ENCODE results near the gene MAEA.

The MAEA gene

GRCh38 chr4:1380368-1381151, 90.9 kb downstream of the MAEA start:
- no peaks in the 10 kb centered on the region for H3K36me3 Mint-ChIP-seq
- ATAC-seq: no peak
- no peak overlapping the region for H3K4me3 Mint-ChIP-seq
- no peak for DNase-seq (ENCODE audit: low spot score in 2 of 2)
- no peaks in the 10 kb centered on the region for H3K4me1 Mint-ChIP-seq
- no peak overlapping the region for H3K27ac Mint-ChIP-seq
- no peaks in the 10 kb centered on the region for H3K9me3 Mint-ChIP-seq

GRCh38 chr4:1381181-1381621, 91.5 kb downstream of the MAEA start:
- Mint-ChIP-seq H3K4me3 (no peak overlapping the region), H3K36me3 (no peaks in the 10 kb centered on the region), H3K9me3 (no peaks in the 10 kb centered on the region), H3K27ac (no peak overlapping the region), H3K4me1 (no peaks in the 10 kb centered on the region)
- DNase-seq (ENCODE audit: low spot score in 2 of 2) (no peak), ATAC-seq (no peak)

GRCh38 chr4:1381944-1382541, 92.4 kb downstream of the MAEA start:
- no peaks in the 10 kb centered on the region for H3K4me1 Mint-ChIP-seq
- H3K36me3 Mint-ChIP-seq: peaks cover under 1% of the 10 kb centered on the region
- H3K9me3 Mint-ChIP-seq: no peaks in the 10 kb centered on the region
- no peak overlapping the region for H3K4me3 Mint-ChIP-seq
- ATAC-seq (no peak), DNase-seq (ENCODE audit: low spot score in 2 of 2) (no peak)
- no peak overlapping the region for H3K27ac Mint-ChIP-seq

GRCh38 chr4:1382776-1383727, 93.4 kb downstream of the MAEA start:
- Mint-ChIP-seq H3K9me3 (no peaks in the 10 kb centered on the region), H3K4me3 (no peak overlapping the region), H3K27ac (no peak overlapping the region), H3K36me3 (peaks cover 8% of the 10 kb centered on the region), H3K4me1 (no peaks in the 10 kb centered on the region)
- ATAC-seq (no peak), DNase-seq (ENCODE audit: low spot score in 2 of 2) (no peak)

GRCh38 chr4:1383728-1384591, 94.3 kb downstream of the MAEA start:
- H3K4me3 Mint-ChIP-seq: no peak overlapping the region
- H3K4me1 Mint-ChIP-seq: no peaks in the 10 kb centered on the region
- H3K36me3 Mint-ChIP-seq: peaks cover 8% of the 10 kb centered on the region
- peaks cover 4% of the 10 kb centered on the region for H3K9me3 Mint-ChIP-seq
- DNase-seq (ENCODE audit: low spot score in 2 of 2) (no peak), ATAC-seq (no peak)
- H3K27ac Mint-ChIP-seq: no peak overlapping the region

- H3K27ac Mint-ChIP-seq: no peak overlapping the region
Observed at GRCh38 chr4:1384675-1385372, 95.1 kb downstream of the MAEA start.

GRCh38 chr4:1385373-1386340, 96.0 kb downstream of the MAEA start:
- Mint-ChIP-seq H3K9me3 (peaks cover 7% of the 10 kb centered on the region), H3K27ac (no peak overlapping the region), H3K36me3 (peaks cover 8% of the 10 kb centered on the region), H3K4me3 (no peak overlapping the region), H3K4me1 (no peaks in the 10 kb centered on the region)
- DNase-seq (ENCODE audit: low spot score in 2 of 2) (no peak), ATAC-seq (no peak)

More at GRCh38 chr4:1384675-1385372, 95.1 kb downstream of the MAEA start:
- peaks cover 8% of the 10 kb centered on the region for H3K36me3 Mint-ChIP-seq
- peaks cover 5% of the 10 kb centered on the region for H3K9me3 Mint-ChIP-seq
- no peaks in the 10 kb centered on the region for H3K4me1 Mint-ChIP-seq
- DNase-seq (ENCODE audit: low spot score in 2 of 2) (no peak), ATAC-seq (no peak)
- no peak overlapping the region for H3K4me3 Mint-ChIP-seq
